SK-N-SH (cell line): Measurements from ENCODE around the gene SLC25A14.

Source experiments
- CTCF ChIP-seq: fragments of 200-600 bp; sonication (generic); IDR thresholded peaks from 2 replicates; pipeline ENCODE4 v1.6.1; 2017; ENCODE audit warnings: antibody characterized with exemption, mild to moderate bottlenecking, moderate library complexity
- EP300 ChIP-seq, 2 experiments: IDR thresholded peaks; 2 replicates each; pipeline versions ENCODE4 v1.4.0 to v1.6.1; 2012; ENCODE audit warnings: borderline replicate concordance in 1 of 2, low read depth in 1 of 2, low read length in 1 of 2
- NRF1 ChIP-seq: IDR thresholded peaks from 2 replicates; pipeline ENCODE4 v1.6.1; 2012; ENCODE audit warnings: low read depth, mild to moderate bottlenecking, low read length
- POLR2AphosphoS5 ChIP-seq: IDR thresholded peaks from 2 replicates; pipeline ENCODE4 v1.6.1; 2012; ENCODE audit warnings: low read depth, low read length
- RAD21 ChIP-seq: IDR thresholded peaks from 2 replicates; pipeline ENCODE4 v1.6.1; 2012; ENCODE audit warnings: mild to moderate bottlenecking, low read length
- TAF1 ChIP-seq: IDR thresholded peaks from 2 replicates; pipeline ENCODE4 v1.6.1; 2012; ENCODE audit warnings: low read depth, mild to moderate bottlenecking, low read length, moderate library complexity, borderline replicate concordance
- YY1 ChIP-seq: IDR thresholded peaks from 2 replicates; pipeline ENCODE4 v1.4.0; 2012; ENCODE audit warnings: low read depth, mild to moderate bottlenecking
- TF ChIP-seq, protein P1 (sequence below): IDR thresholded peaks from 2 replicates; pipeline ENCODE4 v1.4.0; 2012; ENCODE audit warnings: low read depth

DNA sequence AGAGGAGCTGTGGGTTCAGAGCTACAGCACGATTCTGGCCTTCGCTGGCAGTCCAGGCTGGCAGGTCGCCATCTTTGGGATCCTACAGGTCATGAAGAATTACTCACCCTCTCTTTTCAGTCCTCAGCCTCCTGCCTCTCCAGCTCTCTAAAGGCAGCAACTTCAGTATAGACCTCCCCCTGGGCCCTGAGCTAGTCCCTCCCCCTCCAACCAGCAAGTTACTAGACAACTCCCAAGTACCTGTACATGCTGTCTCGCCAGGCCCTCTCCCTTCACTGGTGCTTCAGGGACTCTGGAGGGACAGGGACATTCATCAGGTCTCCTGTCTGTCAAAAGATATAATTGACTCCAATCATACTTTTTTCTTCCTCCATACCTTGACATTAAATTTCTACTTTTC lies 45.8 kb downstream of the SLC25A14 start, which contains the start of gene GPR119:
- no peak for TF ChIP-seq YY1
- no peak for TF ChIP-seq CTCF
- TF ChIP-seq, protein P1, sequence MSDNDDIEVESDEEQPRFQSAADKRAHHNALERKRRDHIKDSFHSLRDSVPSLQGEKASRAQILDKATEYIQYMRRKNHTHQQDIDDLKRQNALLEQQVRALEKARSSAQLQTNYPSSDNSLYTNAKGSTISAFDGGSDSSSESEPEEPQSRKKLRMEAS, result no peak
- no peak for TF ChIP-seq NRF1
- no peak for TF ChIP-seq POLR2AphosphoS5
- no peak for TF ChIP-seq EP300 (IDR thresholded peaks at IDR 0.05; ENCODE audit: borderline replicate concordance in 1 of 2, low read depth in 1 of 2, low read length in 1 of 2)
- no peak for TF ChIP-seq TAF1
- no peak for TF ChIP-seq RAD21
